NCI-H748 (cell line): ENCODE data around the gene CASZ1.

Experiments used
- DNase-seq: peaks from one replicate; lab custom pipeline; 2025; ENCODE audit not compliant: unreplicated experiment; lab: John Stamatoyannopoulos, UW

Gene CASZ1

GRCh38 chr1:10628685-10629084 is 167.8 kb downstream of the CASZ1 start:
- no peak for DNase-seq

- DNase-seq = no peak
Observed at GRCh38 chr1:10626791-10627410, 169.5 kb downstream of the CASZ1 start.

- DNase-seq = no peak
Observed at GRCh38 chr1:10626131-10626731, 170.2 kb downstream of the CASZ1 start.

- DNase-seq = no peak
Observed at GRCh38 chr1:10625554-10625953, 170.9 kb downstream of the CASZ1 start.

- DNase-seq = no peak
Observed at GRCh38 chr1:10625076-10625475, 171.4 kb downstream of the CASZ1 start.

GRCh38 chr1:10624256-10625050 is 172.0 kb downstream of the CASZ1 start:
- DNase-seq = no peak

GRCh38 chr1:10623686-10624145 is 172.7 kb downstream of the CASZ1 start:
- DNase-seq = no peak

GRCh38 chr1:10622910-10623685 is 173.3 kb downstream of the CASZ1 start:
- no peak for DNase-seq

- DNase-seq = no peak
Observed at GRCh38 chr1:10621906-10622305, 174.5 kb downstream of the CASZ1 start.

GRCh38 chr1:10620776-10621175 is 175.7 kb downstream of the CASZ1 start:
- DNase-seq = no peak

- no peak for DNase-seq
Observed at GRCh38 chr1:10617931-10618885, 178.2 kb downstream of the CASZ1 start.

- DNase-seq = no peak
Observed at GRCh38 chr1:10617318-10617717, 179.1 kb downstream of the CASZ1 start.

GRCh38 chr1:10616696-10617095 is 179.8 kb downstream of the CASZ1 start:
- DNase-seq = no peak

GRCh38 chr1:10615932-10616671 is 180.3 kb downstream of the CASZ1 start:
- no peak for DNase-seq

GRCh38 chr1:10615332-10615731 is 181.1 kb downstream of the CASZ1 start:
- DNase-seq = no peak

- DNase-seq = no peak
Observed at GRCh38 chr1:10614377-10615225, 181.8 kb downstream of the CASZ1 start.

GRCh38 chr1:10613861-10614260 is 182.6 kb downstream of the CASZ1 start:
- DNase-seq = no peak

GRCh38 chr1:10613340-10613739 is 183.1 kb downstream of the CASZ1 start:
- DNase-seq = no peak
